HS-5 (cell line): ENCODE results near the gene LRRC8D.

ENCODE experiments used
- DNase-seq: peaks from one replicate; pipeline ENCODE4 v3.0.0-alpha.2; 2012; ENCODE audit warnings: low read depth

LRRC8D gene

DNA sequence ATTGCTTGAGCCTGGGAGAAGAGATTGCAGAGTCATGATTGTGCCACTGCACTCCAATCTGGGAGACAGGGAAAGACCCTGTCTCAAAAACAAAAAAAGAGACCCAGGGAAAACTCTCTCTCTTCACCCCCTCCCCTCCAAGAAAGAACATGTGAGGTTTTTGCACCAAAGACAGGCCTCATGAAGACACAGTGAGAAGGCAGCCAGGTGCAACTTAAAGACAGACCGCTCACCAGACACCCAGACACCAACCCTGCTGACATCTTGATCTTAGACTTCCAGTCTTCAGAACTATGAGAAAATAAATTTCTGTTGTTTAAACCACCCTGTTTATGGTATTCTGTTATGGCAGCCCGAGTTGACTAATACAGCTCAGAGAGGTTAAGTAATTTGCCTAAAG is 13.3 kb upstream of the LRRC8D start:
- no peak for DNase-seq

DNA sequence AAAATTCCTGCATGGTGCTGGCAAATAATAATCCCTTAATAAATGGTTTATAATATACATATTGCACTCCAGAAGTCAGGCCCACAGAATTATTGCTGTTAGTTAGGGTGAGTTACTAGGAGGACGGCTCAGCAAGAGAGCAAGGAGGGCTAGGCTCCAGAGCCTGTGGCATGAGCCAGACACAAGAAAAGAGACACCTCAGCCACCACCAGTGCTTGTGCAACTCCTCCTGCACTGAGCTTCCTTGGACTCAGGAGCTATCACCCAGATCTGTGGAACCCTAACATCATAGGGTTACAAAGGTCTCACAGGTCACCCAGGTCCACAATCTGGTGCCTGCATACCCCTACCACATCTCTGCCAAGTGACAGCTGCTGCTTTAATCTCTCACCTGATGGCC is 12.8 kb upstream of the LRRC8D start:
- DNase-seq = no peak

DNA sequence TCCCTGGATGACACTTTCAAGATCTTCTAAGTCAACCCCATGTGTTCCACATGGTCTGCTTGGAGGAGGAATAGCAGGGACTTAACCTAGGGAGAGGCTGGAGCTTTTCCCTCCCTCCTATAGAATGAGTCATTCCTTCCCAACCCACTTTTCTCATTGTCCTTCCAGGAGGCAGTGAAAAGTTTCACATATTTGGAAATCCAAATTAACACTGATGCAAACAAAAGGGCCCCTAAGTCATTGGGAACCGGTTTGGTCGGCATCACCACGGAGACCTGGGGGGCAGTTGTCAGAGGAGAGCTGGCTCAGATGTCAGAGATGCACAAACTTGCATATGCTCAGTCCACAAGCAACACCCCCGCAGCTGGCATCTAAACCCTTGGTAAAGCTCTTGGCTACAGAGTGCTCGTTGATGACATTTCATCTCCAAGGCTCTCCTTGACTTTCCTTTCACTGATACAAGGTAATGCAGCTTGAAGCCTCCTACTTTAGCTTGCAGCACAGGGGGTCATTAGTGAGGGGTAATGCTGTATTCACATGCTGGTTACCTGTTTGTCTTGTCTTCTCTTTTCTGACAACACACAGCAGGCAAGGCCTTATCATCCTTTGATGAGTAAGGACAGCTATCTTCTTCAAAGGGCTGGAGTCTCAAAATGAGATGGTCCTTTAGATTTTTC is 12.3 kb upstream of the LRRC8D start:
- peak; percentile 32 for DNase-seq

DNA sequence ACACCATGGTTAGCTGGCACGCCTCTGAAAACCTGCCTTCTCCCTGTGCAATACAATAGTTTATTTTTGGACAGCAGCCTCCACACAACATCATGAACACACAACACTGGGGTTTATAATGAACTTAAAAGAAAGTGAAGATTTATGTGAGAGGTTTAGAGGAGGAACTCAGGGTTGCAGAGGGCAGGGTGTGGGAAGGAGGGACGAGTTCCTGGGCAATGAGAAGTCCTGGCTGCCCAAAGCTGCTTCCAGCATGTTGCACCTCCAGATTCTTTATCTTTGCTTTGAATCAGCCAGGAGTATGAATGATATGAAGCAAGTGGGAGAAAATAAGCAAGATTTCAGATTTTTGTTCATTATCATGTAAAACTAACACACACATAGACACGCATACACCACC is 11.3 kb upstream of the LRRC8D start:
- DNase-seq = no peak

DNA sequence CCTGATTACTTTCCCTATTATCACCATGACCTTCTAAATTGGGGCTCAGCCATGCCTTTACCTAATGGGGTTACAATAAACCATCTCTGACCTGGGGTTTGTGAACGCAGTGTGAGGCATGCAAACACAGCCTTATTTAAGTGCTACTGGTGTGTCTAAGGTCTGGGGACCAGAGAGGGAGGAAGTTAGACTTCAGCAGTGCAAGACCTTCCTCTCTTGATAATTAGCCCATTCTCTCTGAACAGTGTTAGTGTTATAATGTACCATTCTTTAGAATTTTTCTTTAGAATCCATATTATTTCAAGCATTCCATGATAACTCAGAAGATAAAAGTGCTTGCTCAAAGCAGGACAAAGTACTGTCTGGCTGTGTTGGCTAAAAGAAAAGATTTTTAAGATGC is 10.5 kb upstream of the LRRC8D start:
- no peak for DNase-seq

DNA sequence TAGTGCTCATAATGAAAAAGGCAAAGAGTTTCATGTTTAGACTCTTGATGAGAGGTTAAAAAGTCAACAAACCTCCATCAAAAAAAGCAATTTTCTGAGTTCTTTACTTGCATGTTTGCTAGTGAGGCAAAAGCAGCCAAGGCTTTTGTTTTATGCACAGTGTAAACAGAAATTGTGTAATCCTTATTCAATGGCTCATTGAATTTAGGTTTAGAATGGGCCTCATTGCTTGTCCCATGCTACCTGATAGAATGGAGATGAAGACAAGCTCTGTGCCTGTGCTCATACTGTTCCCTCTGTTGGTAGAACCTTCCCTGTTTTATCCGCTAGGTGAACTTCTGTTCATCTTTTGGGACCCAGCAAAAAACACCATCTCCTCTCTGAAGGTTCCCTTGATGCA is 10.0 kb upstream of the LRRC8D start:
- DNase-seq = no peak

DNA sequence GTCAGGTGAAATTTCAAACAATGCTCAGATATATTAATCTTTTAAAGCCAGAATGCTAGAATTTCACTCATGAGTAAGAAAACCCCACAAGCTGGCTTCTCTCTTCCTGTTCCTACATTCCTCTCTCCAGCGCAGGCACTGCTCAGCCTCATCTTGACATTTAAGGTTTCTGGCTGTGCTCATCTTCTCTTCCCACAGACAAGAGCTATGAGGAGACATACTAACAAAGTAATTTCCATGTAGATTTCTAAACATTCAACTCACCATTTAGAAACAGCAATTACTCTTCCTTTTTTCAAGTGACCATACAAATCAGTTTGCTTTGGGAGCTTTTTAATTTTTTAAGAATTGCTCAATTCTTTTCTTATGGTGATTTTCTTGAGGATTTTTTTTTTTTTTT is 7.8 kb upstream of the LRRC8D start:
- DNase-seq = no peak

DNA sequence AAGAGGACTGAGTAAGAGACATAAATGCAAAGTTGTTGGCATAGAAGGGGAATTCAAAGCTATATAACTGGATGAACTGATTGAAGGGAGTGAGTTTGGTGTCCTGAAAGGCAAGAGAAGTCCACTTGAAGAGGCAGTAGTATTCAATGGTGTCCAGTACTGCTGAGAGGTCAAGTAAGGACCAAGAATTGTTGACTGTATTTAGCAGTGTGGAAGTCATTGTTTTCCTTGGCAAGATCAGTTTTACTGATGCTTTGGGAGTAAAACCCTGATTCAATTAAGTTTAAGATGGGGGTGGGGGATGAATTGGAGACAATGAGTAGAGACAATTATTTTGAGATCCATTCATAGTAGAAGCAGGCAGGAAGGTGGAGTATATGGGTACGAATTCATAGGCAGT is 5.8 kb upstream of the LRRC8D start:
- DNase-seq = no peak

DNA sequence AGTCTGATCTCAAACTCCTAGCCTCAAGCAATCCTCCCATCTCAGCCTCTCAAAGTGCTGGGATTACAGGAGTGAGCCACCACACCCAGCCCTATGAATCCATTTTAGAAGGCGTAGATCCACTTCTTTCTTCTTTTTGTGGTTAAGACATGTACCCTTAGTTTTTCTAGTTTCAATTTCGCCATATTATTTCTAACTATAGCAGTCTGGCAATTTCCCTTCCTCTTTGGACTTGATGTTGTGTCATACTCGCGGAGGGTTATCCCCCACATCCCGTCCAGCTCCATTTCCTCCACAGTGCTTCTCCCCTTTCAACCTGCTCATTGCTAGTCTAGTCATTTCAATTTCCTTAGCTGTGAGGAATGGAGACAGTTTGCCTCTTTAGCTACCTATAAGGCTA is 5.2 kb upstream of the LRRC8D start:
- DNase-seq = no peak

DNA sequence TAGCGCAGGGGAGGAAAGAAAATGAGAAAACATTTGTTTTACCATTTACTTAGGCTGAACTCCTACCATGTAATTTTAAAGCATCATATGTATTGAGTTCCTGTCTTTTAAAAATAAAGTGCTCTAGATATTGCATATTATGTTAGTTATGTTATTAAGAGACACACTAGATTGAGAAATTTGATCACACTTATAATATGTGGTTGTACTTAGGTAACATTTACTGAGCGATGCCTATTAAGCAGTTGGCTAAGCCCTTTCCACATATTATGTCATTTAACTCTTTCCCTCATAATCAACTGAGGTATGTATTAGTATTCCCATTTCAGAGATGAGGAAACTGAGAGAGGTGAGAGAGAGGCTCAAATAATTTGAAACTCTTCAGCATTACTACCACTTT is 4.5 kb upstream of the LRRC8D start:
- no peak for DNase-seq

DNA sequence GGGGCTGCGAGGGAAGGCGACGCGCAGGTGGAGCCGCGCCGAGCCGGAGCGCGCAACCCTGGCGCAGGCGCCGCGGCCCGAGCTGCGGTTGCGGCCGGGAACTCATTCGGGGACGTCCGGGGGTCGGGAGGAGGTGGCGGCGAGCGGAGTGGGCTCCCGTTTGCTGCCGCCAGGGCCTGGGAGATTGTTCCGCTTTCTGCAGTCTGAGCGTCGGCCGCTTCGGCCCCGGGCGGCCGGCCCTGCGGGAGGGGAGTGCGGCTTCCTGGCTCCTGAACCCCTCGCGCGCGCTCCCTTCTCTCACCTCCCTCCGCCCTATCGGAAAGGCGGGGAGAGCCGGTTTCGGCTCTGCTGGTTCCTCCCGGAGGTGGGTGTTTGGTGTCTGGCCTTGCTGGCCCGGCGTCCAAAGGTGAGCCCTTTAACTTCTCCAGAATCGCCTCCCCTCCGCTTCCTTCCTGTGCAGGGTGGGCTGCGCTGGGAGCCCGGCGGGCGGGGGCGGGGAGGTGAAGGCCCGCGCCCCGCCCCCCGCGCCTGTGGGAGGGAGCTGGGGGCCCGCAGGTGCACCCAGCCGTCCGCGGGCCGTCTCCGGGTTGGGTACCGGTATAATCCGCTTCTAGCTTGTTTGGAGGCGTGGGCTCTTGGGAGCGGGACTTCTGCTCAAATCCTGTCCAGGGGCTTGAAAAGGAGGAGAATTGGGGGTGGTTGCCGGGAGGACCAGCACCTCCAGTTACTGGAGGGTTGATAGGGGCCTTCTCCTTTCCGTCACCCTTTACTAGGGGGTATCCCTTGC is 683 bp downstream of the LRRC8D start:
- no peak for DNase-seq

DNA sequence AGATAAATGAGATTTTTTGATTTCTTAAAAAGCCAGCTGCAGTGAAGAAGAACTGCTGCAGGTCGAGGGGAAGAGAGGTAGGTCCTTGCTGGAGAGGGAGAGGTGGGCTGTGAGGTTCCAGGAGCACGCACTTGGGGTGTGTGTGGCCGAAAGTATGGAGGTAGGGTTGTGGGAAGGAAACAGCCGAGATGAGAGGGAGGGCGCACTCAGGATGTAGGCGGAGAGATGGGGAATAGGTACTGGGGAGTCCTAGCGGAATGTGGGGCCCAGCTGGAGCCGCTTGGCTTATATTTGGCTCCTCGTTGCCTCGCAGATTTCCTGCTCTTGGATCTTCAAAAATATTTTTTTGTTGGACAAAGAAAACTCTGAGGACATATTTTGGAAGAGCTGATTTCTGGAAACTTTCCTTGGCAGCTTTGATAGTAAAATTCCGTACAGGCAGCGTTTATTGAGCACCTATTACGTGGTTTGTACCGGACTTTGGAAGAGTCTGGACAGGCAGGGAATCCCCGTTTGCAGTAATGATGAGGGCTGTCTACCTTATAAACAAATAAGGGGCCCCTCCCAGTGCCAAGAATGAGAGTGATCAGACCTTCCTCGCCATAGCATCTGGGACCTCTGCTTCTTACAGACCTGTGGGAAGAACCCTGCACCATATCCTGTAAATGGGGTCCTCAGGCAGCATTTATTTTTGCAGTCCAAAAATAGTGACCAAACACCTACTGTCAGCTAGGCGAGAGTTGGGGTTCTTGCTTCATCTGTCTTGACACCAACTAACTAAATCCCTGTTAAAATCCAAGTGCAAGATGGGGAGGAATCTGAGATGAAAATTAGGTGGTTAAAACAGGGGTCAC is 1.5 kb downstream of the LRRC8D start:
- no peak for DNase-seq

DNA sequence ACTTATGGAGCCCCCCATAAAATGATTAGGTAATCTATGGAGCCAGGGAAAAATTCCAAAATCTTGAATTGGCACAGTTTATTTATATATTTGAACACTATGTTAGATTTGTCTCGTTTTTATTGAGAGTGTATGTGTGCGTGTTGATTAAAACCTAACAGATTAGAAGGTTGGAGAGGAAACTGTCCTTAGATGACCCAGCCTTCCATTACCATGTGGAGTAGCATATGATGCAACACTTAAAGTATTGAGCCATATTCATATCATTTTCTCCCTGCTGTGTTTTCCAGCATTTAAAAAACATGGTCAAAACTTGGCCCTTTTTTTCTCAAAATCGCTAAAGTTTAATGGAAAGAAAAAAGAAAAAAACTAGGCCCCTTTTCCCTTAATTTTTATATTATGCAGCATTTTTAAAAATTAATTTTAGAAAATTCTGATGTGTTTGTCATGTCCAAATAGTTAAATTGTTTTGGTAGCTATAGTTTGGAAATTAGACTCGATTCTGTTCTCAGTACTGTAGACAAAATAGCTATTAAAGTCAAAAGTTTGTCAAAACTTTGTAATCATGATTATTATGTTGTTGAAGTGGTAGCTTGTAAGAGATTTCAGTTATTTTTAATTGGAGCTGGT is 2.3 kb downstream of the LRRC8D start:
- DNase-seq = no peak

DNA sequence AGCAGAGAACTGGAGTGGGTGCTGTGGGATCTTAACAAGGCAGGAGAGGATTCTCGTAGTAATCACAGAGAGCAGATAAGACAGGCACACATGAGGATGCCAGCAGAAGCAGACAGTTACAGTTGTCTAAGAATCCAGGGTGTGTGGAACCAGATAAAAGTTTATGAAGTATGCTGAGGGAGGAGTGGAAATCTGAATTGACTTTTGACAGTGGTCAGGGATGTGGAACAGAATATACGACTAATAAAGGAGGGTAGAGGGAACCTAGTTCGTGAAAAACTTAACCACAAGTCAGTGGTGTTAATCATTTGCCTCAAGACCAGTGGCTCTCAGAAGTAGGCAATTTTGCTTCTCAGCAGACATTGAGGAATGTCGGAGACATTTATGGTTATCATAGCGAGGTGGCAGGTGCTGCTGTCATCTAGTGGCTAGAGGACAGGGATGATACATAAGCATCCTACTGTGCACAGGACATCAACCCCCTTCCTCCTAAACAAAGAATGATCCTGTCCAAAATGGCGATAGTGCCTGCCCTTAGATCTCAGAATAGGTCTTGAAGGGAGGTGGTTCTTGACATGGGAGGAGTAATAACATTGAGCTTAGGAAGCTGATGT is 3.0 kb downstream of the LRRC8D start:
- DNase-seq = no peak

DNA sequence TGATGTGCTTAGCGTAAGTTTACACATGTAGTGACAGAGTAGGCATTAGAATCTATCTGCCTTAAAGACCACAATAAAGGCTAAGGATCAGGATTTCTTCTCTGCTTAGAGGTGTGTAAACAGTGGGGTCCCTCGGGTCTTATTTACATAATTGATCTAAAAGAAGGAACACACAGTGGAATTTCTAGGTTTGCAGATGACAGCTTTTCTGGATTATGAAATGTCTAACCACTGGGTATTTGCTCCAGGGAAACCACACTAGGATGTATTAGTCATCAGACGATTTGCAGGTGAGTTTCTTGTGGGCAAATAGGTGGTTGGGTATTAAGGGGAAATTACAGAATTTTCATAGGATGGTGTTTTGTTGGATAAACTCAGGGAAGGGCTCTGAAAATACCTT is 5.8 kb downstream of the LRRC8D start:
- DNase-seq = no peak

DNA sequence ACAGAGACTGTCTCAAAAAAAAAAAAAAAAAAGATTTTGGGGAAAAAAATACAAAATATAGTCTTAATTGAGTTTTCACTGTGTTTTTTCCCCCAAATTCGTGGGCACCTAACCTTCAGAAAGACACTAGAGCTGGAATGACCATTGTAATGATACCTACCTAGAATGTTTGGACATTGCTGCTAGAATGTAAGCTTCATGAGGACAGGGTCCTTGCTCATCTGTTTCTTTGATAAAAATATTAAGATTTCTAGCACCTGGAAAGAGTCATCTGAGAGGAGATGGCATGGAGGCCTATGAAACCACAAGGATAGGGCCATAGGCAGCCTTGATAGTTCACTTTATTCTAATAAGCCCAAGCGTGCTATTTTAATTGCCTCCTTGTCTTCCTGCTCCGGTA is 6.5 kb downstream of the LRRC8D start:
- no peak for DNase-seq

DNA sequence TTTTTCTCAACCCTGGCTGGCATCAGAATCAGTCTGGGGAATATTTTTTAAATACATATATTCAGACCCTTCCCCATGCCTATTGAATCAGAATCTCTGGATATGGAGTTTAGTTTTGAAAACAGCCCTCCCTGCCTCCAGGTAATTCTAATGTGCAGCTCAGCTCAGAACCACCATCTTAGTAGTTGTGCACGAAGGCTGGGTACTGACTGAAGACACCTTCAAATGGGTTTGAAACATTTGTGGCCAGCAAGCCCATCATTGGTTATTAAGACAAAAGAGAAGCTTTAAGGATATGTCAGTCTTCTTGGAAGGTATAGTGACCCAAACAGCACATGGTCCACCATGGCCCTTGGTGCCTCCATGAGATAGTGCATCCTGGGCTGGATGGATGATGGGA is 7.1 kb downstream of the LRRC8D start:
- no peak for DNase-seq

DNA sequence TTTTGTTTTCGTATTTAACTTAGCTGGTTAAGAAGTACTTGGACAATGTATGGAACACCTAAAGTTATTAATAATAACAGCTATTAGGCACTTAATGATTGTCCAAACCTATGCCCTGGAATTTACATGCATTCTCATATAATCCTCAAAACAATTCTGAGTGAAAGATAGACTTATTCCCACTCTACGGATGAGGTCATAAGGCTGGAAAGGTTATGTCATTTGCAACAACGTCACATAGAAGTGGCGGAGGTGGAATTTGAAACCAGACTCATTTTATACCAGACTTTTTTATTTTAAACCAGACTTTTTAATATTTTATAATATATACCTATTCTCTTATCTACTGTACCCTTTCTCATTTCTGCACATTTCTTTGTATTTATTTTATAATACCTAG is 8.4 kb downstream of the LRRC8D start:
- DNase-seq = no peak

DNA sequence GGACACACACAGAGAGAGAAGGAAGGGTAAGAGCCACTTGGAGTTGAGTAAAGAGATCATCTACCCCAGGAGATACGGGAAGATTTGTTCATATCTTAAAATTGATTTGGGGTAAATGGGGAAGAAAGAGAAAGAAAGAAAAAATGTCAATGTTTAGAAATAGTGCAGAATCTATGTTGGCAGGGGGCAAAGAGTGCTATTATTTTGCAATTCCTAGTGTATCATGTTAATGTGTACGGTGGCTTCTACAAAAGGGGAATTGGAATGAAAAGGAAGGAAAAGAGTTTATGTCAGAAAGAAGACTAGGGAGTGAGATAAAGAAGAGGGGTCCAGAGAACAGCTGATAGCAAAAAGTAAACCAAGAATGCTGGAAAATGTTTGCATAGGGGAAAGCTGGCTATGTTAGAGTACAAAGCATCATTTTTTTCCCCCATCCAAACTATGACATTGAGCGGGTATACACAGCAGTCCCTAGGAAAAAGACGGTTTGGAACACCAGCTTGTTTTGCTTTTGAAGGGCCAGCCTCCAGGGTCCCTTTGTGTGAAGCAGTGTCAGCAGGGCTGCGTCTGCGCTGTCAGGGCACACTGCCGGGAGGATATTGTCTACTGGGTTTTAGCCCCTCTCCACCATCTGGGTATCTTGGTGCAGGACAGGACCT is 10.8 kb downstream of the LRRC8D start:
- DNase-seq = no peak

DNA sequence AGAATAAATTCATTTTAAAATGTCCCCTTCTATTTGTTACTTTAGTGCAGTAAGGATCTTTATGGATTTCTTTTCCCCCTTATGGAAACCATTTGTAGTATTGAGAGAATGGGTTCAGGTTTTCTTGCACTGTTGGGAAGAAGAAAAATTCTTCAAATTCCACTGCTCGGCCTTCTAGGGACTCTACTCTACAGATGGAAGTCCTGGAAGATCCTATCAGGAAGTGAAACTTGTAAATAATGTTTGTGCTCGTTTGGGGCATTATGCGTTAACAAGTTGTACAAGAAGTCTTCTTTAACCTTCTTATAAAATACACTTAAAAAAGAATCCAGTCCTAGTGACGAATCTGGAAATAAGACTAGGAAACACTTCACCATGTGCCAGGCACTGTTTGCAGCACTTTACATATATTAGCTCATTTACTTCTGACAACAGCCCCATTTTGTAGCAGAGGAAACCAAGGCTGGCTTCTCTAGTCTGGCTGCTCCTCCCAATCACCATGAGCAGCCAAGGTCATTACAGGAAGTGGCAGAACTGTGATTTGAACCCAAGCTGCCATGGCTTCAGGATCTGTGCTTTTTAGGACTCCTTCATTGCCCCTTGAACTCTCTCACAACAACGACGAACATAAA is 11.8 kb downstream of the LRRC8D start:
- DNase-seq = no peak
